Neural progenitor cell (in vitro differentiated cells): ENCODE data around the gene TP53I13. TPM values are rescaled to one million over a fixed set of nuclear protein-coding genes. Genes with fewer than 3 reads are reported as not detected.

Experiments used
- DNase-seq: peaks from one replicate; pipeline ENCODE4 v3.0.0-alpha.2; 2016; ENCODE audit warnings: low spot score
- H2AFZ ChIP-seq: fragments of 200-600 bp; sonication (generic); replicated peaks from 2 replicates; pipeline ENCODE4 v1.6.1; 2016; ENCODE audit warnings: antibody characterized with exemption
- H3F3A ChIP-seq: fragments of 200-600 bp; sonication (generic); 2 replicates; pipeline ENCODE4 v1.6.1; 2016; ENCODE audit warnings: antibody characterized with exemption, low read depth
- H3K27ac ChIP-seq: fragments of 200-600 bp; sonication (generic); 2 replicates; pipeline ENCODE4 v1.5.1; 2016; ENCODE audit warnings: mild to moderate bottlenecking
- H3K27me3 ChIP-seq: fragments of 200-600 bp; sonication (generic); 2 replicates; pipeline ENCODE4 v1.6.1; 2016; ENCODE audit warnings: mild to moderate bottlenecking, moderate library complexity
- H3K36me3 ChIP-seq: fragments of 200-600 bp; sonication (generic); 2 replicates; pipeline ENCODE4 v1.5.1; 2016
- H3K4me1 ChIP-seq: fragments of 200-600 bp; sonication (generic); 2 replicates; pipeline ENCODE4 v1.6.1; 2016; ENCODE audit warnings: mixed run types
- H3K4me2 ChIP-seq: fragments of 200-600 bp; sonication (generic); 2 replicates; pipeline ENCODE4 v1.6.1; 2016
- H3K4me3 ChIP-seq: fragments of 200-600 bp; sonication (generic); 2 replicates; pipeline ENCODE4 v1.5.1; 2016
- H3K79me2 ChIP-seq: fragments of 200-600 bp; sonication (generic); 2 replicates; pipeline ENCODE4 v1.6.1; 2016; ENCODE audit warnings: low read depth
- H3K9ac ChIP-seq: fragments of 200-600 bp; sonication (generic); 2 replicates; pipeline ENCODE4 v1.6.1; 2016
- H3K9me3 ChIP-seq: fragments of 200-600 bp; sonication (generic); 2 replicates; pipeline ENCODE4 v1.5.1; 2016; ENCODE audit warnings: low read depth
- H4K20me1 ChIP-seq: fragments of 200-600 bp; sonication (generic); 2 replicates; pipeline ENCODE4 v1.6.1; 2016; ENCODE audit warnings: low read depth
- H3K27ac Mint-ChIP-seq: 3 replicates; pipeline ENCODE4 v1.8.0; 2021; ENCODE audit warnings: mixed read lengths
- H3K27me3 Mint-ChIP-seq: 2 replicates; pipeline ENCODE4 v1.8.0; 2022; ENCODE audit warnings: low read depth, mild to moderate bottlenecking, inconsistent platforms, moderate library complexity, mixed read lengths; ENCODE audit not compliant: insufficient read depth
- H3K36me3 Mint-ChIP-seq: 3 replicates; pipeline ENCODE4 v1.8.0; 2021; ENCODE audit warnings: mixed read lengths
- H3K4me1 Mint-ChIP-seq: 3 replicates; pipeline ENCODE4 v1.8.0; 2021; ENCODE audit warnings: mixed read lengths
- H3K4me3 Mint-ChIP-seq: 3 replicates; pipeline ENCODE4 v1.8.0; 2021; ENCODE audit warnings: mild to moderate bottlenecking, moderate library complexity, mixed read lengths
- H3K9me3 Mint-ChIP-seq: 3 replicates; pipeline ENCODE4 v1.8.0; 2020; ENCODE audit warnings: mixed read lengths
- EZH2 ChIP-seq: fragments of 200-600 bp; sonication (generic); IDR thresholded peaks from 2 replicates; pipeline ENCODE4 v1.6.1; 2017; ENCODE audit warnings: antibody characterized with exemption, mild to moderate bottlenecking, moderate library complexity
- EZH2phosphoT487 ChIP-seq: fragments of 200-600 bp; sonication (generic); IDR thresholded peaks from 2 replicates; pipeline ENCODE4 v1.6.1; 2017; ENCODE audit warnings: antibody characterized with exemption
- total RNA-seq: library from RNA; depleted of rRNA; stranded (reverse); fragments of >200 nt; gene quantifications from 2 replicates; pipeline ENCODE4 v1.2.3, GENCODE V29; 2015; ENCODE audit warnings: low replicate concordance
- TF ChIP-seq, protein P1 (sequence below): fragments of 200-600 bp; sonication (generic); IDR thresholded peaks from 2 replicates; pipeline ENCODE4 v1.5.1; 2017; ENCODE audit warnings: antibody characterized with exemption, mild to moderate bottlenecking

TP53I13 gene
- total RNA-seq, 1 donor from 2014 or later: 9.2 TPM

DNA sequence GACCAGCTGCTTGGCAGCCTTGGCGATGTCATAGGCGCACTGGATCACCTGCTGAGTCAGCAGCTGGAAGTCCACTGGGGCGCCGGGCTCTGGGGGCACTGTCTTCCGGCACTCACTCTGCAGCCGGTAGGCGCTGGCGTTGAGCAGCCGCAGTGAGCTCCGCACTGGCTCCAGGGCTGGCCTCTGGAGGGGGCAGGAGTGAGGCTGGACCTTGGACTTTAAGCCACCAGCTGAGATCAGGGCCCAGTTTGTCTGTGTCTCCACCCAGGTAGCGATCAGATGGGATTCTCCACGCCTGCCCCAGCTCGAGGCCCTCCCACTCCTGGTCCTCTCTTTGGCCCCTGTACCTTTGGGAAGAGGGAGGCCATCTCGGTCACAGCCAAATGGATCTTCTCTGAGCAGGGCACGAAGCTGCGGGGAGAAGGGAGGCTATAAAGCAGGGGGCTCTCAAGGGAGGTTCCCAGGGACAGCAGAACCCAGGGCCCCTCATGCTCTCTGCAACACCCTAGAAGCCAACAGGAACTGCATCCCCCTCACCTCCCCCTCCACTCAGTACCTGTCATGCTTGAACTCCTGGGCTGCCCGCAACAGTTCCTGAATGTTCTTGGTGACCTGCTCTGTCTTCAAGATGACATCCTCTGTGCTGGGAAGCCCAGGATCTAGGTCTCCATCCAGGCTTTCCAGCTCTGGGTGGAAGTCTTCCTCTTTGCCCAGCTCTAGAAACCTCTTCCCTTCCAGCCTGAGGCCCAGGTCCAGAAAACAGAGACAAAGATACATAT is 6.4 kb downstream of the TP53I13 start:
- Histone ChIP-seq H3K79me2 (peaks cover under 1% of the 10 kb centered on the region), H4K20me1 (peaks cover 60% of the 10 kb centered on the region), H3K4me2 (no peak overlapping the region), H3K4me3 (no peak overlapping the region), H2AFZ (no peak overlapping the region), H3K27me3 (no peaks in the 10 kb centered on the region), H3F3A (no peaks in the 10 kb centered on the region), H3K4me1 (peaks cover 9% of the 10 kb centered on the region), H3K36me3 (no peaks in the 10 kb centered on the region), H3K9ac (no peak overlapping the region), H3K9me3 (no peaks in the 10 kb centered on the region), H3K27ac (no peak overlapping the region)
- H3K27ac Mint-ChIP-seq: no peak overlapping the region
- H3K4me1 Mint-ChIP-seq: peaks cover 16% of the 10 kb centered on the region
- TF ChIP-seq EZH2 (no peak), EZH2phosphoT487 (no peak)
- TF ChIP-seq, protein P1, sequence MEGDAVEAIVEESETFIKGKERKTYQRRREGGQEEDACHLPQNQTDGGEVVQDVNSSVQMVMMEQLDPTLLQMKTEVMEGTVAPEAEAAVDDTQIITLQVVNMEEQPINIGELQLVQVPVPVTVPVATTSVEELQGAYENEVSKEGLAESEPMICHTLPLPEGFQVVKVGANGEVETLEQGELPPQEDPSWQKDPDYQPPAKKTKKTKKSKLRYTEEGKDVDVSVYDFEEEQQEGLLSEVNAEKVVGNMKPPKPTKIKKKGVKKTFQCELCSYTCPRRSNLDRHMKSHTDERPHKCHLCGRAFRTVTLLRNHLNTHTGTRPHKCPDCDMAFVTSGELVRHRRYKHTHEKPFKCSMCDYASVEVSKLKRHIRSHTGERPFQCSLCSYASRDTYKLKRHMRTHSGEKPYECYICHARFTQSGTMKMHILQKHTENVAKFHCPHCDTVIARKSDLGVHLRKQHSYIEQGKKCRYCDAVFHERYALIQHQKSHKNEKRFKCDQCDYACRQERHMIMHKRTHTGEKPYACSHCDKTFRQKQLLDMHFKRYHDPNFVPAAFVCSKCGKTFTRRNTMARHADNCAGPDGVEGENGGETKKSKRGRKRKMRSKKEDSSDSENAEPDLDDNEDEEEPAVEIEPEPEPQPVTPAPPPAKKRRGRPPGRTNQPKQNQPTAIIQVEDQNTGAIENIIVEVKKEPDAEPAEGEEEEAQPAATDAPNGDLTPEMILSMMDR: no peak
- H3K4me3 Mint-ChIP-seq: no peak overlapping the region
- no peak for DNase-seq
- H3K27me3 Mint-ChIP-seq: peaks cover 5% of the 10 kb centered on the region
- no peaks in the 10 kb centered on the region for H3K9me3 Mint-ChIP-seq
- H3K36me3 Mint-ChIP-seq: peaks cover 6% of the 10 kb centered on the region

DNA sequence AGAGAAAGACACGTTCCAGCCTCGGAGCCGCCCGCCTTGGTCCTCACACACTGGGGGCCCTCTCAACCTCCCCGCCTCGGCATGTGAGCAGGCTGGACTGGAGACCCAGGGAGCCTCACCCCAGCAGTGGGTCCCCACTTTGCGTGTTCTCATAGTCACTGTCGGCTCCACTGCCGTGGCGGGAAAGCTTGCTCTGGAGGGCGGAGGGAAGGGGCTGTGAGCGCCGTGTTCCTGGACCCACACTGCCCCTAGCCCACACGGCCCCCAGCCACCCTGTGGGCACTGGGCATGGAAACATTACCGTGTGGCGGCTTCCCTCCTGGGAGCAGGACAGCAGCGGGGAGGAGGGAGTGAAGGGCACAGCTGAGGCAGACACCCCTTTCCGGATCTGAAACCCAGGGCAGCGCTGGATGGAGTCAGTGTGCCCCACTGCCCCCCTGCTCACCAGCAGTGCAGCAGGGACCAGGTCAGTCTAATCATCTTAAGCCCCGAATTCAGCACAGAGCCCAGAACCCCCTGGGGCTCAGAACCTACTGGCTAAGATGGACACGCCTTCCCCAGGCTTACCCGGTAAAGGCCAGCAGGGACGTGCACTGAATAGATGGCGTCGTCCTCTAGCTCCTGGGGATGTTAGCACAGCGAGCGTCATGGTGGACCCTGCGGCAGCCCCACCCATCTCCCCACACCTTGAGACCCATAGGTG is 7.2 kb downstream of the TP53I13 start:
- Mint-ChIP-seq H3K36me3 (peaks cover 7% of the 10 kb centered on the region), H3K4me3 (no peak overlapping the region), H3K27me3 (peaks cover 5% of the 10 kb centered on the region), H3K9me3 (no peaks in the 10 kb centered on the region), H3K27ac (no peak overlapping the region), H3K4me1 (peaks cover 17% of the 10 kb centered on the region)
- H3K27me3 ChIP-seq: no peaks in the 10 kb centered on the region
- peaks cover 9% of the 10 kb centered on the region for H3K4me1 ChIP-seq
- H3K9ac ChIP-seq: no peak overlapping the region
- peaks cover 60% of the 10 kb centered on the region for H4K20me1 ChIP-seq
- no peak overlapping the region for H2AFZ ChIP-seq
- DNase-seq: no peak
- no peak overlapping the region for H3K4me2 ChIP-seq
- TF ChIP-seq EZH2: no peak
- no peak for TF ChIP-seq EZH2phosphoT487
- no peaks in the 10 kb centered on the region for H3K36me3 ChIP-seq
- no peaks in the 10 kb centered on the region for H3K9me3 ChIP-seq
- H3K4me3 ChIP-seq: no peak overlapping the region
- peaks cover 6% of the 10 kb centered on the region for H3F3A ChIP-seq
- H3K27ac ChIP-seq: no peak overlapping the region
- H3K79me2 ChIP-seq: no peaks in the 10 kb centered on the region

- DNase-seq: no peak
- H3K9ac ChIP-seq: no peak overlapping the region
- peaks cover 59% of the 10 kb centered on the region for H4K20me1 ChIP-seq
- H3K4me3 Mint-ChIP-seq: no peak overlapping the region
- no peaks in the 10 kb centered on the region for H3K79me2 ChIP-seq
- no peaks in the 10 kb centered on the region for H3K9me3 Mint-ChIP-seq
- no peak overlapping the region for H3K27ac ChIP-seq
- H3K4me1 ChIP-seq: peaks cover 9% of the 10 kb centered on the region
- H3K4me3 ChIP-seq: no peak overlapping the region
- no peaks in the 10 kb centered on the region for H3K36me3 ChIP-seq
- no peaks in the 10 kb centered on the region for H3K27me3 ChIP-seq
- peaks cover 5% of the 10 kb centered on the region for H3K27me3 Mint-ChIP-seq
- no peak overlapping the region for H3K27ac Mint-ChIP-seq
- peaks cover 4% of the 10 kb centered on the region for H3K36me3 Mint-ChIP-seq
- no peak overlapping the region for H3K4me2 ChIP-seq
- peaks cover 11% of the 10 kb centered on the region for H3K4me1 Mint-ChIP-seq
- TF ChIP-seq EZH2 (no peak), EZH2phosphoT487 (no peak)
- TF ChIP-seq, protein P1: no peak
- no peak overlapping the region for H2AFZ ChIP-seq
- H3K9me3 ChIP-seq: no peaks in the 10 kb centered on the region
- H3F3A ChIP-seq: peaks cover 12% of the 10 kb centered on the region
Observed at GRCh38 chr17:29576214-29577000, 7.9 kb downstream of the TP53I13 start.
